HG02840 (cell line): ENCODE data around the gene CENATAC.
"Not testable (repeated sequence)": the region's sequence is repeated elsewhere in the genome, so short reads cannot be mapped to it uniquely, and the experiment has no call there.

Experiments used
- ATAC-seq: cut with Tn5 transposase; IDR thresholded peaks from one replicate; pipeline ENCODE4 v1.9.1; 2021; ENCODE audit warnings: mild to moderate bottlenecking, moderate library complexity, moderate number of reproducible peaks; ENCODE audit not compliant: unreplicated experiment, low FRiP score

CENATAC gene, protein sequence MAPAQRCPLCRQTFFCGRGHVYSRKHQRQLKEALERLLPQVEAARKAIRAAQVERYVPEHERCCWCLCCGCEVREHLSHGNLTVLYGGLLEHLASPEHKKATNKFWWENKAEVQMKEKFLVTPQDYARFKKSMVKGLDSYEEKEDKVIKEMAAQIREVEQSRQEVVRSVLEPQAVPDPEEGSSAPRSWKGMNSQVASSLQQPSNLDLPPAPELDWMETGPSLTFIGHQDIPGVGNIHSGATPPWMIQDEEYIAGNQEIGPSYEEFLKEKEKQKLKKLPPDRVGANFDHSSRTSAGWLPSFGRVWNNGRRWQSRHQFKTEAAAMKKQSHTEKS

DNA sequence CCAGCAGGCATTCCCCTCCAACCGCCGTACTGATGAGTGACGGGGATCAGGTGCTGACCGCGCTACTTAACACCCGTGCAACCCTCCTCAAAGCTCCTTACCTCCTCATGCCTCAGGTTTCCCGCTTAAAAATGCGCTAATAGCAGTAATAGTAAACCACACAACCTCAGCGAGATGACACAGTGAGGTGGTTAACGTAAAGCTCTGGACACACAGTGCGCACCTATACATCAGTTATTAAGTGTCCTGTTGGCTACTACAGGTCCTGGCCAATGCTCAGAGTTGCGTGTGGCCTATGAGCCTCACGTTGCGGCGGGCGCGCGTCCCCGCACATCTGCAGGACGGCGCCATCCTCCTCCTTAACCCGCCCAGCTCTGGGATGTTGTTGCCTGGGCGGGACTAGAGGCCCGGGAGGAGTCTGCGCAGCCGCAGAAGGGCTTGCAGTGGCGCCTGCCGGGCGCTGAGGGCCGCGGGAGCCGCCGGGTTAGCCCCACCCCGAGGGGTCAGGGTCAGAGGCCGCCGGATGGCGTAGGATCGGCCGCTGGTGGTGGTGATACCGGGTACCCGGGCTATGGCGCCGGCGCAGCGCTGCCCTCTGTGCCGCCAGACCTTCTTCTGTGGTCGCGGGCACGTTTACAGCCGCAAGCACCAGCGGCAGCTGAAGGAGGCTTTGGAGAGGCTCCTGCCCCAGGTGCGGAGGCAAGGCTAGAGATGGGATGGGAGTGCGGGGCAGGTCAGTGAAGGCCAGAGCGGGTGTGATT lies at the start of gene CENATAC:
Gene CENATAC, plus strand, starts transcription at position 512 of the 761 bp plus-strand sequence. Its CDS starts 60 bp downstream, at position 572.
- peak; percentile 88 for ATAC-seq

- no peak for ATAC-seq
Measured at GRCh38 chr11:118953265-118953664, 44.7 kb upstream of the CENATAC start.

GRCh38 chr11:118953976-118954375 lies 44.0 kb upstream of the CENATAC start:
- ATAC-seq, result not testable (repeated sequence)

DNA sequence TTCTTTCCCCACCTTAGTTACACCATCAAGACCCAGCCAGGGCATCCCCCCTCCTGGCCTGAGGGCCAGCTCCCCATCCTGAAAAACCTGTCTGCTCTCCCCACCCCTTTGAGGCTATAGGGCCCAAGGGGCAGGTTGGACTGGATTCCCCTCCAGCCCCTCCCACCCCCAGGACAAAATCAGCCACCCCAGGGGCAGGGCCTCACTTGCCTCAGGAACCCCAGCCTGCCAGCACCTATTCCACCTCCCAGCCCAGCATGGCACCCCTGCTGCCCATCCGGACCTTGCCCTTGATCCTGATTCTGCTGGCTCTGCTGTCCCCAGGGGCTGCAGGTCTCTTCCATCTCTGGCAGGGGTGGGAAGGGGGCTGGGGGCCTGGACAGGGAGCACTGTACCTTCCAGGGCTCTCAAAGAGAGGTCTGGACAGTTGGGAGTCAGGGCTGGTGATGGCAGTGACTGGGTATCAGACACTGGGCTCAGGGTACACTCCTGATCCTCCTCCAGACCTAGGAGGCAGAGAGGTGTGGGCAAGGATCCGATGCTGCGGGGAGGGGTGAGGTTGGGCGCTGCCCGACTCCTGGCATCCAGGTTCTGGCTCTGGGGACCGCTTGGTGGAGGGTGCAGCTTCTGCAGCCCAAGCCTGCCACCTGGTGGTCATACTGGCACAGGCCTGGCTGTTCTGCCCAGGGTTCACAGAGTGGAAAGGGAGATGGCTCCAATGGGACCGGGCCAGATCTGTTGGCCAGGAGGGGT lies 41.7 kb upstream of the CENATAC start, which contains the start of gene UPK2:
Gene UPK2, plus strand, starts transcription at position 205 of the 753 bp plus-strand sequence. Its CDS starts 53 bp downstream, at position 258.
- ATAC-seq, result no peak

DNA sequence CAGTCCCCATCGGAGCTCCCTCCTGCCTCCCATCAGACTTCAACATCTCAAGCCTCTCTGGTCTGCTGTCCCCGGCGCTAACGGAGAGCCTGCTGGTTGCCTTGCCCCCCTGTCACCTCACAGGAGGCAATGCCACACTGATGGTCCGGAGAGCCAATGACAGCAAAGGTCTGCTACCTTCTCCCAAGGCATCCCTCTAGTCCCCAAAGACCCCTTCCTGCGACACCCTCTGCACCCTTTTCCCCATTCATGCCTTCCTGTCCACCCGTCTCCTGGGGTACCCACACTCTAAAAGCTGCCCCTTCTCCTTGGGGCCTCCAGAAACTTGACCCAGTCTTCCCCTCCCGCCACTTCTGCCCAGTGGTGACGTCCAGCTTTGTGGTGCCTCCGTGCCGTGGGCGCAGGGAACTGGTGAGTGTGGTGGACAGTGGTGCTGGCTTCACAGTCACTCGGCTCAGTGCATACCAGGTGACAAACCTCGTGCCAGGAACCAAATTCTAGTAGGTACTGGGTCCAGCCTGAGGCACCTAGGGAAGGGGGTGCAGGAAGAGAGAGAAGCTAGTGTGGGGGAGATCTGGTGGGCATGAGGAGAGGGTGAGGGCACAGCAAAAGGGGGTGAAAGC lies 41.0 kb upstream of the CENATAC start:
- no peak for ATAC-seq

DNA sequence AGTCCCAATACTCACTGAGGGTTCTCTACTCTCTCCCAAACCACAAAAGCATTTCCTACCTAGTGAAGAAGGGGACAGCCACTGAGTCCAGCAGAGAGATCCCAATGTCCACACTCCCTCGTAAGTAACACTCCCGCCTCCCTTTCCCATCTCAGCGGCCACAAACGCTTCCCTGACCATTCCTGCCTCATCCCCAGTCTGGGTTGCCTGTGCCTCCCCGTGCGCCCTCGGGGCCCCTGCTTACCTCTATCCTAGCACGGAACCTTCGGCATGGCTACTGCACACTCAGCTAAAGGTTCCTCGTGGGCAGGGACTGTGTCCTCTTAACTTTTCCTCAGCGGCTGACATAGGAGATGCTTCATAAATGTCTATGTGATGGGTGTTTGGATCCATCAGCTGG lies 40.4 kb upstream of the CENATAC start:
- ATAC-seq, result no peak

- no peak for ATAC-seq
Measured at GRCh38 chr11:118957968-118958367, 40.0 kb upstream of the CENATAC start.

DNA sequence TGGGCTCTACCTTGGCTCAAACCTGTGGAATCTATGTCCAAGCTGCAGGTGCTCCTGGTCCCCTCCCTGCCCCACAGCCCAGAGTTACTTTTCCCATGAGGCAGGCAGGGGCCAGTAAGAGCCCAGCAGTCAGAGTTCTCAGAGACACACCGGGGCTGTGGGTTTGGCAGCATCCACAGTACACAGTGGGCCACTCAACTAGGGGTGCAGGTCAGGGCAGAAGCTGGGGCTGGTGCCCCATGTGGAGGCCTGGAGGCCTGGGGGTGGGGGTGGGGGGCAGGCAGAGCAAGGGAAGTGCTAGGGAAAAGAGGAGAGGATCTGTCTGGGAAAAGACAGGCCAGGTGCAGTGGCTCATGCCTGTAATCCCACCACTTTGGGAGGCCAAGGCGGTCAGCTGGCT lies 39.4 kb upstream of the CENATAC start:
- no peak for ATAC-seq

DNA sequence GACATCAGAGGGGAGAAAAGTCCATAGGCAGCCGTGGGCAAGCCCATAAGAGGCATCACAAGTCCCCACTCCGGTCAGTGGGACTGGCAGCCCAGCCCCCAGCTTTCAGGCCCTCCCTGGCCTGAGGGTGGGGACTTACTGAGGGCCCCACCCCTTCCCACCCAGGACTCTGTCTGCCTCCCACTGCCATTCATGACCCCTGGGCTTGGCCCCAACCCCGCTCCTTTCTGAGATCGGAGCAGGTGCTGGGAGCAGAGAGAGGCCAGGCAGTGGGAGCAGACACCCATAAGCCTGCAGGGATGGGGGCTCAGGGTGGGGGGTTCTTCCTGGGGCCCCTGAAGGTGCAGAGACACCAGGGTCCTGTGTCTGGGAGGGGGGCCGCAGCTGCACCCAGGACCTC lies 36.7 kb upstream of the CENATAC start:
- no peak for ATAC-seq

DNA sequence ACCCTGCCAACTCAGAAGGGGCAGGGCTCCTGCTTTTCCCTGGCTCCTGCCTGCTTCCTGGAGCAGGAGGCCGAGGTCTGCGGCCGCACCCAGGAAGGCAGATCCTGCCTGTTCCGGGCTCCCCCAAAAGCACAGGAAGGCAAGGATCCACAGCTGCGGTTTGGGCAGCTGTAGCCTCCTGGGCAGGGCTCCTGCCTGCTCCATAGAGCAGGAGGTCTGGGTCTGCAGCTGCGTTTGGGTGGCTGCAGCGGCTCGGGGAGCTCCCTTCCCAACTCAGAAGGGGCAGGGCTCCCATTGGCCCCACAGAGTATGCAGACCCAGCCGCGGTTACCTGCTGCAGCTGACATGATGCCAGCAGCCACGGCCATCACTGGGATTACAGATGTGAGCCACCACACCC lies 36.3 kb upstream of the CENATAC start:
- ATAC-seq, result no peak

DNA sequence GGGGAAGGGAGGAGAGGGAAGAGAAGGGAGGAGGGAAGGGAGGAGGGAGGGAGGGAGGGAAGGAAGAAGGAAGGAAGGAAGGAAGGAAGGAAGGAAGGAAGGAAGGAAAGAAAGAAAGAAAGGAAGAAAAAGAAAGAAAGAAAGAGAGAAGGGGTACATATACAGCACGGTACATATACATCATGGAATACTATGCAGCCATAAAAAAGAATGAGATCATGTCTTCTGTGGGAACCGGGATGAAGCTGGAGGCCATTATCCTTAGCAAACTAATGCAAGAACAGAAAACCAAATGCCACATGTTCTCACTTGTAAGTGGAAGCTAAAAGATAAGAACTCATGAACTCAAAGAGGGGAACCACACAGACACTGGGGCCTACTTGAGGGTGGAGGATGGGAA lies 28.4 kb upstream of the CENATAC start:
- not testable (repeated sequence) for ATAC-seq

DNA sequence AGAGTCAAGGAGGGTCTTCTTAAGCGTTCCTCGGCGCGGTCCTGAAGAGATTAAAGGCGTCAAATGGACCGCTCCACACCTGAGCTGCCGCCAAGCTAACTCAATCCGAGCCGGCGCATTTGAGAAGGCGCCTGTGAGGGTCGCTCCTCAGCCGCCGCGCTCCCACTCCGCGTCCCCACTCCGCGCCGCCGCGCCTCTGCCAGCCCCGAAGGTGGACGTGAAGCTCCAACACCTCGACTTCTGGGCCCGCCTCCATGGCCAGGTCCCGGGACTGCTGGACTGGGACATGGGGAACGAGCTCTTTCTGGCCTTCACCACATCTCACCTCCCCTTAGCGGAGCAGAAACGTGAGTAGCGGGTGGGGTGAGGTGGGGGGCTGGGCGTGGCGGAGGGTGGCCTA lies 26.3 kb upstream of the CENATAC start, which contains the start of gene FOXR1:
Gene FOXR1, plus strand, starts transcription at position 116 of the 400 bp plus-strand sequence. Its CDS starts 171 bp downstream, at position 287.
- ATAC-seq, result no peak

DNA sequence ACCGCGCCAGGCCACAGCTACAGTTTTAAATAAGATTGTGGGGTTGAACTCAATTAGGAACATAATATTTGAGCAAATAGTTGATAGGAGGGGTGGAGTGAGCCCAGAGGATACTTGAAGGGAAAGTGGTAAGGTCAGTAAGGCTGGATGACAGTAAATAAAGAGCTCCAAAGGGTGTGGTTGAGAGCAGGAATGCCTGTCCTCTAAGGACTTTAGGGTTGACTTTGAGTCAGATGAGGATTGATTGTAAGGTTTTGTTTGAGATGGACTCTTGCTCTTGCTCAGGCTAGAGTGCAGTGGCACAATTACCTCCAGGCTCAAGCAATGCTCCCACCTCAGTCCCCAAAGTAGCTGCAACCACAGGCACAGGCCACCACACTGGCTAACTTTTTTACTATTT lies 24.0 kb upstream of the CENATAC start:
- no peak for ATAC-seq

DNA sequence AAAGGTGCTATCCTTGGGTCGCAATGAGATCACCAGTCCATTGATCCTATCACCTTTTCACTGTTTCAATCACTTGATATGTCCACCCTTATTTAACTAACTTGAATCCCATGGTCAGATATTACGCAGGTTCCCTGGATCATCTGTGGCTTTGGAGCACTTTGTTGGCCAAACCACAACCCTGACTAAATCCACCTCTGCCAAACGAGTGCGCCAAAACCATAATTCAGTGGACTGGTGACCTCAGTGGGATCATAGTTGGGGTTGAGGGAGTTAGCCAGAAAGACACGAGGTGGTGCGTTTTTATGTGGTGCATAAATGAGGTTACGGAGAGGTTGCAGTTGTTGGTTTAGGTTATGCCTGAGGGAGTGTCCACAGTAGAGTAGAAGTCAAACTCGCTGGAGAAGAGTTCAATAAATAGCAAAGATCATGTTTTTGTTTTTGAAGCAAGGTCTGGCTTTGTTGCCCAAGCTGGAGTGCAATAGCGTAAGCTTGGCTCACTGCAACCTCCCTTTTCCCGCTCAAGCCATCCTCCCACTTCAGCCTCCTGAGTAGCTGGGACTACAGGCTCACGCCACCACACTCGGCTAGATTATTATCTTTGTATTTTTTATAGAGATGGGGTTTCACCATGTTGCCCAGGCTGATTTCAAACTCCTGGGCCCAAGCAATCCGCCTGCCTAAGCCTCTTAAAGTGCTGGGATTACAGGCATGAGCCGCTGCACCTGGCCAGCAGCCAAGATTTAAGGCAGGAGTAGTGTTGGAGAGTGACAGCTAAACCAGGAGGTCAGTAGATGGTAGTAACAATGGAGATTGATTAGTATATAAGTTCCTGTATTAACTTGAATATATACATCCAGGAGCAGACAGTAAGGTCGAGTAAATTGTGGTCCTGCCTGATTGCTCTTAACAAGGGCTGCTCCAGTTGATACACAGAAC lies 21.9 kb upstream of the CENATAC start:
- ATAC-seq, result no peak

- no peak for ATAC-seq
Measured at GRCh38 chr11:118979434-118979833, 18.5 kb upstream of the CENATAC start.

DNA sequence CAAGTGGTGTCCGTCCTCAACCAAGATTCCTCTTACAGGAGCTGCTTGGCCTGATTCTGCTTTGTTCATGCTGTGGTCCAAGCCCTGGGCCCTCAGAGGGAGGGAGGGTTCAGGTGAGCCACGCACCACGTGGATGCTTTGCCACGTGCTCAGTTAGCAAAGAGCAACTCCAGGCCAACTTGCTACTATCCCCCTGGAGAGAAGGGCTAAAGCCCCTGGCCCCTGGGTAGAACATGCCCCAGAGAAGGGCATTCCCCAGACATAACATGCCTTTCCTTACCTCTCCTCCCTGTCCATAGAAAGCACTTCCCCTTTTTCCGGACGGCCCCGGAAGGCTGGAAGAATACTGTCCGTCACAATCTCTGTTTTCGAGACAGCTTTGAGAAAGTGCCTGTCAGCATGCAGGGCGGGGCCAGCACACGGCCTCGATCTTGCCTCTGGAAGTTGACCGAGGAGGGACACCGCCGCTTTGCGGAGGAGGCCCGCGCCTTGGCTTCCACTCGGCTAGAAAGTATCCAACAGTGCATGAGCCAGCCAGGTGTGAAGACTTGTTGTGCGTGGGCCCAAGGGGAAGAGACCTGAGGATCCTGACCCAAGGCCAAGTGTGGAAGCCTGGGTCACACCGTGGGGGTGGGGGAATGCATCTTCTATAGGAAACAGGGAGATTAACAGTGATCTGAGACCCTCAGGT lies 17.6 kb upstream of the CENATAC start:
- no peak for ATAC-seq

- ATAC-seq, result not testable (repeated sequence)
Measured at GRCh38 chr11:118984337-118984736, 13.6 kb upstream of the CENATAC start.

DNA sequence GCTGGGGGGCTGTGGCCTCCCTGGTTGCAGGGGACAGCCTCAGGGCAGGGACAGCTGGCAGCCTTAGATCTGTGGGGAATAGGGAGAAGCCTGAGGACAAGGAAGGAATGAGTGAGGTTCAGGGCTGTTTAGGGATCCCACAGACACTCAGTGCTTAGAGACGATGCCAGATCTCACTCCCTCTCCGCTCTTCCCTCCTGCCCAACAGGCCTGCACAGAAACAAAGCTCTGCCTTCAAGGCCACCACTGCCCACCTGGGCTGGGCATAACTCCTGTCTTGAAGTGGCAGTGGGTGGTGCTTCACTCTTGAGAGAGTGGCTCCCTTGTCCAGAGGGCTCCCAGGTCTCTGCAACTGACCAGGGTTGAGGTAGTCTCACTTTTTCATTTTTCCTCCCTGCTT lies 13.1 kb upstream of the CENATAC start:
- no peak for ATAC-seq

DNA sequence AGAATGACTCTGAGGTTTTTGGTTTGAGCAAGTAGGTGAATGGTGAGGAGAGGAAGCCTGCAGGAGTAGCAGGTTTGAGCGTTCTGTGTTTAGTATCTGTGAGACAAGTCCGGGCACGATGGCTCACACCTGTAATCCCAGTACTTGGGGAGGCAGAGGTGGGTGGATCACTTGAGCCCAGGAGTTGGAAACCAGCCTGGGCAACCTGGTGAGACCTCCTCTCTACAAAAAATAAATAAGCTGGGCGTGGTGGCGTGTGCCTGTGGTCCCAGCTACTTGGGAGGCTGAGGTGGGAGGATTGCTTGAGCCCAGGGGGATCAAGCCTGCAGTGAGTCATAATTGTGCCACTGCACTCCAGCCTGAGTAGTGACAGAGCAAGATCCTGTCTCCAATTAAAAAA lies 9.7 kb upstream of the CENATAC start:
- ATAC-seq, result no peak
